ENCODE data around the gene FAM110D. TPM values are rescaled to one million over a fixed set of nuclear protein-coding genes. Genes with fewer than 3 reads are reported as not detected.

Gene FAM110D
- total RNA-seq, 1 donor from 2014 or later = not detected

DNA sequence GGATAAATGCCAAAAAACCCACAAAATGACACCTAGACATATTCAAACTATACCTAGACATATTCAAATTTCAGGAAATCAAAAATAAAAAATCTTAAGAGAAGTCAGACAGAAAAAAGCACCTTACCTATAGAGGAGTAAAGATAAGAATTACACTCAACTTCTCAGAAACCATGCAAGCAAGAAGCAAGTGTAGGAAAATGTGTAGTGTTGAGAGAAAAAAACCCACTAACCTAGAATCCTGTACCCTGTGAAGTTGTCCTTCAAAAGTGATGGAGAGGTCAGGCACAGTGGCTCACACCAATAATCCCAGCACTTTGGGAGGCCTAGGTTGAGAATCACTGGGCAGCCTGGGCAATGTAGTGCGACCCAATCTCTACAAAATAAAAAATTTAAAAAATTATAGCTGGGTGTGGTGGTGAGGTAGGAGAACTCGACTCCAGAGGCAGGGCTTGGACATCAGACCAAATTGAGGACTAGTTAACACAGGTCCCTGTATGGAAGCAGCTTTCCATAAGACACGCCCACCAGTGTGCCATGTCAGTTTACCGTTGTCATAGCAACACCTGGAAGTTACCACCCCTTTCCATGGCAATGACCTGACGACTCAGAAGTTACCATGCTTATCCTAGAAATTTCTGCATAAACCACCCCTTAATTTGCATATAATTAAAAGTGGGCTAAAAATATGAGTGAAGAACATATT, 26.6 kb upstream of the FAM110D start:
- no peaks in the 10 kb centered on the region for H3K4me1 Mint-ChIP-seq (ENCODE audit: unreplicated experiment)
- peaks cover 2% of the 10 kb centered on the region for H3K36me3 Mint-ChIP-seq (ENCODE audit: unreplicated experiment)
- peaks cover 13% of the 10 kb centered on the region for H3K27me3 Mint-ChIP-seq (ENCODE audit: unreplicated experiment)
- H3K9me3 Mint-ChIP-seq (ENCODE audit: unreplicated experiment) = peaks cover 8% of the 10 kb centered on the region
- peak; percentile 49 for DNase-seq (ENCODE audit: extremely low spot score, unreplicated experiment)
- TF ChIP-seq, protein P1, sequence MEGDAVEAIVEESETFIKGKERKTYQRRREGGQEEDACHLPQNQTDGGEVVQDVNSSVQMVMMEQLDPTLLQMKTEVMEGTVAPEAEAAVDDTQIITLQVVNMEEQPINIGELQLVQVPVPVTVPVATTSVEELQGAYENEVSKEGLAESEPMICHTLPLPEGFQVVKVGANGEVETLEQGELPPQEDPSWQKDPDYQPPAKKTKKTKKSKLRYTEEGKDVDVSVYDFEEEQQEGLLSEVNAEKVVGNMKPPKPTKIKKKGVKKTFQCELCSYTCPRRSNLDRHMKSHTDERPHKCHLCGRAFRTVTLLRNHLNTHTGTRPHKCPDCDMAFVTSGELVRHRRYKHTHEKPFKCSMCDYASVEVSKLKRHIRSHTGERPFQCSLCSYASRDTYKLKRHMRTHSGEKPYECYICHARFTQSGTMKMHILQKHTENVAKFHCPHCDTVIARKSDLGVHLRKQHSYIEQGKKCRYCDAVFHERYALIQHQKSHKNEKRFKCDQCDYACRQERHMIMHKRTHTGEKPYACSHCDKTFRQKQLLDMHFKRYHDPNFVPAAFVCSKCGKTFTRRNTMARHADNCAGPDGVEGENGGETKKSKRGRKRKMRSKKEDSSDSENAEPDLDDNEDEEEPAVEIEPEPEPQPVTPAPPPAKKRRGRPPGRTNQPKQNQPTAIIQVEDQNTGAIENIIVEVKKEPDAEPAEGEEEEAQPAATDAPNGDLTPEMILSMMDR (IDR thresholded peaks at IDR 0.05) = no peak
- no peak overlapping the region for H3K4me3 Mint-ChIP-seq (ENCODE audit: unreplicated experiment)
- H3K27ac Mint-ChIP-seq (ENCODE audit: unreplicated experiment) = no peak overlapping the region

- Mint-ChIP-seq H3K36me3 (ENCODE audit: unreplicated experiment) (peaks cover 2% of the 10 kb centered on the region), H3K4me3 (ENCODE audit: unreplicated experiment) (no peak overlapping the region), H3K27me3 (ENCODE audit: unreplicated experiment) (peaks cover 13% of the 10 kb centered on the region), H3K4me1 (ENCODE audit: unreplicated experiment) (no peaks in the 10 kb centered on the region), H3K9me3 (ENCODE audit: unreplicated experiment) (peaks cover 8% of the 10 kb centered on the region), H3K27ac (ENCODE audit: unreplicated experiment) (no peak overlapping the region)
- peak; percentile 60 for DNase-seq (ENCODE audit: extremely low spot score, unreplicated experiment)
- TF ChIP-seq, protein P1 (IDR thresholded peaks at IDR 0.05) = no peak
Observed at GRCh38 chr1:26132834-26133167, 26.1 kb upstream of the FAM110D start.

DNA sequence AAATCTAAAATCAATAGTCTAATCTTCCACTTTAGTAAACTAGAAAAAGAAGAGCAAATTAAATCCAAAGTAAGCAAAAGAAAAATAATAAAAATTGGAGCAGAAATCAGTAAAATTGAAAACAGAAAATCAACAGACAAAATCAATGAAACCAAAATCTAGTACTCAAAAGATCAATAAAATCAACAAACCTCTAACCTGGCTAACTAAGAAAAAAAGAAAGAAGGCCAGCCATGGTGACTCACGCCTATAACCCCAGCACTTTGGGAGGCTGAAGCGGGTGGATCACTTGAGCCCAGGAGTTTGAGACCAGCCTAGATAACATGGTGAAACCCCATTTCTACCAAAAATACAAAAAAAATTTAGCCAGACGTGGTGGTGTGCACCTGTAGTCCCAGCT, 24.4 kb upstream of the FAM110D start:
- H3K4me3 Mint-ChIP-seq (ENCODE audit: unreplicated experiment) = no peak overlapping the region
- peaks cover 2% of the 10 kb centered on the region for H3K36me3 Mint-ChIP-seq (ENCODE audit: unreplicated experiment)
- peaks cover 8% of the 10 kb centered on the region for H3K27me3 Mint-ChIP-seq (ENCODE audit: unreplicated experiment)
- H3K4me1 Mint-ChIP-seq (ENCODE audit: unreplicated experiment) = no peaks in the 10 kb centered on the region
- TF ChIP-seq, protein P1 (IDR thresholded peaks at IDR 0.05) = no peak
- no peak overlapping the region for H3K27ac Mint-ChIP-seq (ENCODE audit: unreplicated experiment)
- DNase-seq (ENCODE audit: extremely low spot score, unreplicated experiment) = peak; percentile 30
- peaks cover 8% of the 10 kb centered on the region for H3K9me3 Mint-ChIP-seq (ENCODE audit: unreplicated experiment)

DNA sequence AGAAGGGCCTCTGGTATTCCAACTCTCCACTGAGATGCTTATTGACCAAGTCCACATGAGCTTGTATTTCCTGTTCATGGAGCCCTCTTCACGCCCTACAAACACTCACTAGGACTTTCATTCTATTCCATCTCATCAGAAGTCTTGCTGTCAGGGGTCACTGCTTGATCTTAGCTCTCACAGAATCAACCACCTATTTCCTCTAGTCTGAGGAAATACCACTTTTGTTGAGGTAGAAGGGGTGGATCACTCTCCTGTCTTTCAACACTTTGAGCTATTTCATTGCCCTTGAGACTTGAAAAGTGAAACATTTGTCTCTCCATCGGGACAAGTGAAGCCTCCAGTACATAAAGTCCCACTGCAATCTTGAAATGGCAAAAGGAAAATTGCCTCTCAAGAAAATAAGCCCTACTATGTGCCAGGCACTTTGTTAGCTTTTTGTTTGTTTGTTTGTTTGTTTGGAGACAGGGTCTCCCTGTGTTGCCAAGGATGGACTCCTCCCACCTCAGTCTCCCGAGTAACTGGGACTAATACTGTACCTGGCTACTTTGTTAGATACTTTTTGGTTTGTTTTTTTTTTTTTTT, 19.8 kb upstream of the FAM110D start:
- peaks cover 9% of the 10 kb centered on the region for H3K27me3 Mint-ChIP-seq (ENCODE audit: unreplicated experiment)
- H3K9me3 Mint-ChIP-seq (ENCODE audit: unreplicated experiment) = peaks cover 8% of the 10 kb centered on the region
- DNase-seq (ENCODE audit: extremely low spot score, unreplicated experiment) = no peak
- TF ChIP-seq, protein P1 (IDR thresholded peaks at IDR 0.05) = no peak
- H3K4me3 Mint-ChIP-seq (ENCODE audit: unreplicated experiment) = no peak overlapping the region
- peaks cover 2% of the 10 kb centered on the region for H3K36me3 Mint-ChIP-seq (ENCODE audit: unreplicated experiment)
- no peaks in the 10 kb centered on the region for H3K4me1 Mint-ChIP-seq (ENCODE audit: unreplicated experiment)
- H3K27ac Mint-ChIP-seq (ENCODE audit: unreplicated experiment) = no peak overlapping the region

GRCh38 chr1:26142159-26142558, 16.7 kb upstream of the FAM110D start:
- no peak overlapping the region for H3K4me3 Mint-ChIP-seq (ENCODE audit: unreplicated experiment)

More at GRCh38 chr1:26142159-26142558, 16.7 kb upstream of the FAM110D start:
- DNase-seq (ENCODE audit: extremely low spot score, unreplicated experiment) = peak; percentile 64
- H3K4me1 Mint-ChIP-seq (ENCODE audit: unreplicated experiment) = peaks cover 2% of the 10 kb centered on the region
- H3K27ac Mint-ChIP-seq (ENCODE audit: unreplicated experiment) = no peak overlapping the region
- no peaks in the 10 kb centered on the region for H3K36me3 Mint-ChIP-seq (ENCODE audit: unreplicated experiment)
- TF ChIP-seq, protein P1 (IDR thresholded peaks at IDR 0.05) = no peak
- no peaks in the 10 kb centered on the region for H3K9me3 Mint-ChIP-seq (ENCODE audit: unreplicated experiment)
- peaks cover 16% of the 10 kb centered on the region for H3K27me3 Mint-ChIP-seq (ENCODE audit: unreplicated experiment)

Measured in osteocyte (in vitro differentiated cells).